Right lobe of liver (tissue), 6 donors: ENCODE measurements around the gene GPR39. TPM values are rescaled to one million over a fixed set of nuclear protein-coding genes. Genes with fewer than 3 reads are reported as not detected.

Experiments
- ATAC-seq, 4 donors: fragments of 200-7000 bp; cut with Tn5 transposase; one replicate each; pipeline ENCODE4 v1.9.1; 2020; ENCODE audit warnings: mild to moderate bottlenecking in 4 of 4, moderate library complexity in 4 of 4
- DNase-seq, 3 donors: peaks; one replicate each; pipeline ENCODE4 v3.0.0-alpha.2; 2020
- H3K27ac ChIP-seq, 3 donors: fragments of 200-600 bp; one replicate each; pipeline ENCODE4 v1.8.0; 2022
- H3K27me3 ChIP-seq, 2 donors: fragments of 200-600 bp; one replicate each; pipeline ENCODE4 v1.8.0; 2022
- H3K36me3 ChIP-seq, 4 donors: fragments of 200-600 bp; sonication (generic) in 1 of 4; one replicate each; pipeline versions ENCODE4 v1.5.1 to v1.8.0; 2017 to 2022; ENCODE audit warnings: control low read depth in 1 of 4
- H3K4me1 ChIP-seq, 4 donors: fragments of 200-600 bp; sonication (generic) in 1 of 4; one replicate each; pipeline versions ENCODE4 v1.5.1 to v1.8.0; 2017 to 2022; ENCODE audit warnings: control low read depth in 1 of 4
- H3K4me3 ChIP-seq, 3 donors: fragments of 200-600 bp; one replicate each; pipeline ENCODE4 v1.8.0; 2022
- H3K9me3 ChIP-seq, 4 donors: fragments of 200-600 bp; sonication (generic) in 1 of 4; one replicate each; pipeline versions ENCODE4 v1.5.1 to v1.8.0; 2017 to 2022; ENCODE audit warnings: control low read depth in 1 of 4
- CTCF ChIP-seq, 4 donors: fragments of 200-600 bp in 3 of 4; fragments of 450-650 bp in 1 of 4; IDR thresholded peaks; one replicate each; pipeline versions ENCODE4 v1.5.1 to v1.8.0; 2016 to 2022; ENCODE audit warnings: antibody characterized with exemption in 4 of 4, mild to moderate bottlenecking in 2 of 4
- POLR2A ChIP-seq: fragments of 450-650 bp; IDR thresholded peaks from one replicate; pipeline ENCODE4 v1.6.1; 2017; ENCODE audit warnings: antibody characterized with exemption, mild to moderate bottlenecking
- WGBS: methylation state at CpG from one replicate; pipeline ENCODE4 v1.1.6; 2018; ENCODE audit warnings: low coverage, low lambda C conversion rate; ENCODE audit not compliant: insufficient coverage; ENCODE audit errors: missing lambda C conversion rate; 5-methylcytosine and 5-hydroxymethylcytosine counted together
- intact Hi-C, 2 donors: fragments of 100-400 bp; cut with DNase I; formaldehyde crosslinking; loops; one replicate each; pipeline versions ENCODE4 v1.11.2 to v1.14.1; 2022
- total RNA-seq, 6 experiments: library from RNA; depleted of rRNA in 2 of 6; stranded (reverse); fragments of >200 nt in 2 of 6; fragmentation: NEBNext Ultra II Directional in 3 of 6; extraction: Animal tissue kit (Norgen Biotek cat#: 25700) in 3 of 6; gene quantifications; one replicate each; pipeline versions ENCODE4 v1.1.0 to v1.2.4, GENCODE V29; 2016 to 2023
- donor health status: DM: no; HTN: yes; CAD: no.
- donor health status: DM: no; HTN: no; CAD: no.
- donor health status: DM: no; HTN: no; CAD: no.
- donor health status: DM: no; HTN: yes; CAD: no.
- donor health status: DM: no; HTN: yes; CAD: no.

Gene GPR39
- total RNA-seq, 6 experiments from 2014 or later = 3.6 to 9.1 (median 6.0) TPM

- Histone ChIP-seq H3K27ac (no peak overlapping the region), H3K9me3 (no peaks in the 10 kb centered on the region), H3K27me3 (no peaks in the 10 kb centered on the region), H3K4me1 (peaks cover 0 to 43% (median 8%) of the 10 kb centered on the region in 4 donors), H3K36me3 (no peaks in the 10 kb centered on the region), H3K4me3 (no peak overlapping the region)
- TF ChIP-seq POLR2A = no peak
- TF ChIP-seq CTCF (IDR thresholded peaks at IDR 0.05) = no peak
- no peak for ATAC-seq
- intact Hi-C loops = no loop called here
- no peak for DNase-seq
- 76% methylated on average over 2 of the region's 3 CpGs for WGBS
Measured at GRCh38 chr2:132419235-132419634, 2.6 kb downstream of the GPR39 start.

GRCh38 chr2:132419941-132420340 is 3.3 kb downstream of the GPR39 start:
- no peak for DNase-seq
- intact Hi-C loops = no loop called here
- no peak overlapping the region for H3K4me3 ChIP-seq
- WGBS = 83% methylated on average over 5 of the region's 6 CpGs
- no peak overlapping the region for H3K27ac ChIP-seq
- TF ChIP-seq POLR2A (no peak), CTCF (IDR thresholded peaks at IDR 0.05) (no peak)
- no peaks in the 10 kb centered on the region for H3K9me3 ChIP-seq
- H3K4me1 ChIP-seq = peaks cover 0 to 48% (median 12%) of the 10 kb centered on the region in 4 donors
- ATAC-seq = no peak
- no peaks in the 10 kb centered on the region for H3K27me3 ChIP-seq
- no peaks in the 10 kb centered on the region for H3K36me3 ChIP-seq

GRCh38 chr2:132420816-132421805 is 4.5 kb downstream of the GPR39 start:
- no peak for DNase-seq
- peaks cover 0 to 53% (median 17%) of the 10 kb centered on the region in 4 donors for H3K4me1 ChIP-seq
- 47% methylated on average over 2 of the region's 2 CpGs for WGBS

GRCh38 chr2:132422736-132423135 is 6.1 kb downstream of the GPR39 start:
- Histone ChIP-seq H3K36me3 (no peaks in the 10 kb centered on the region), H3K27ac (no peak overlapping the region), H3K4me3 (no peak overlapping the region), H3K4me1 (peaks cover 0 to 48% (median 18%) of the 10 kb centered on the region in 4 donors), H3K27me3 (no peaks in the 10 kb centered on the region), H3K9me3 (no peaks in the 10 kb centered on the region)
- DNase-seq (no peak), ATAC-seq (no peak)
- intact Hi-C loops = no loop called here
- TF ChIP-seq POLR2A = no peak
- no peak for TF ChIP-seq CTCF (IDR thresholded peaks at IDR 0.05)
- WGBS = 100% methylated on average over 5 of the region's 6 CpGs

More at GRCh38 chr2:132420816-132421805, 4.5 kb downstream of the GPR39 start:
- intact Hi-C loops = no loop called here
- ATAC-seq = no peak
- no peaks in the 10 kb centered on the region for H3K9me3 ChIP-seq
- no peak for TF ChIP-seq POLR2A
- peak in 2 of 4 donors; percentile 16 for TF ChIP-seq CTCF (IDR thresholded peaks at IDR 0.05)
- H3K27me3 ChIP-seq = no peaks in the 10 kb centered on the region
- H3K36me3 ChIP-seq = no peaks in the 10 kb centered on the region
- no peak overlapping the region for H3K27ac ChIP-seq
- H3K4me3 ChIP-seq = no peak overlapping the region
